ENCODE results near the gene KCNJ3. TPM values are rescaled to one million over a fixed set of nuclear protein-coding genes. Genes with fewer than 3 reads are reported as not detected.

Gene KCNJ3
- total RNA-seq, 1 donor from 2014 or later = 0.26 TPM

DNA sequence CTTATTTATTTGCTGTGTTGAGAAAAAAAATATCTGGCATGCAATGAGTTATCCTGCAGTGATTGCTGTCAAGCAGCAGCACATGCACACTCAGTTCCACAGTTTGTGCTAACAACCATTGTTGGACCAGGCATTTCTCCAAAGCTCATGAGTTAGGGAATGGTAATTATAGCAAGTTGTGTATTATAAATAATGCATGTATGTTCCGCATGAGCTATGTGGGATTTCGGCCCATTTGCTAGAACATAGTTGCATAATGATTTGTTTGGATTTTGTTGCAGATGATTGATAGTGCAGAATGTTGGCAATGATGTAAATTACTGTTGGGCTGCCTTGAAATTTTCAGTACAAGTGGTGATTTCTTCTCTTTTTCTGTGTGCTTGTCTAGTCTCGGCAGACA, 10.7 kb downstream of the KCNJ3 start:
- Histone ChIP-seq H3K9ac (no peak overlapping the region), H3K79me2 (ENCODE audit: low read depth) (no peaks in the 10 kb centered on the region), H3K4me1 (peaks cover 25% of the 10 kb centered on the region), H3K36me3 (no peaks in the 10 kb centered on the region), H3K4me2 (no peak overlapping the region), H2AFZ (replicated peaks) (no peak overlapping the region), H4K20me1 (ENCODE audit: low read depth) (no peaks in the 10 kb centered on the region), H3K4me3 (no peak overlapping the region), H3K27ac (no peak overlapping the region), H3F3A (ENCODE audit: low read depth) (peaks cover 13% of the 10 kb centered on the region), H3K9me3 (ENCODE audit: low read depth) (no peaks in the 10 kb centered on the region), H3K27me3 (no peaks in the 10 kb centered on the region)
- Mint-ChIP-seq H3K4me3 (no peak overlapping the region), H3K36me3 (no peaks in the 10 kb centered on the region), H3K27ac (no peak overlapping the region), H3K9me3 (no peaks in the 10 kb centered on the region), H3K27me3 (ENCODE audit: insufficient read depth, low read depth) (no peaks in the 10 kb centered on the region), H3K4me1 (peaks cover 11% of the 10 kb centered on the region)
- TF ChIP-seq EZH2 (IDR thresholded peaks at IDR 0.05) (no peak), EZH2phosphoT487 (IDR thresholded peaks at IDR 0.05) (no peak)
- TF ChIP-seq, protein P1, sequence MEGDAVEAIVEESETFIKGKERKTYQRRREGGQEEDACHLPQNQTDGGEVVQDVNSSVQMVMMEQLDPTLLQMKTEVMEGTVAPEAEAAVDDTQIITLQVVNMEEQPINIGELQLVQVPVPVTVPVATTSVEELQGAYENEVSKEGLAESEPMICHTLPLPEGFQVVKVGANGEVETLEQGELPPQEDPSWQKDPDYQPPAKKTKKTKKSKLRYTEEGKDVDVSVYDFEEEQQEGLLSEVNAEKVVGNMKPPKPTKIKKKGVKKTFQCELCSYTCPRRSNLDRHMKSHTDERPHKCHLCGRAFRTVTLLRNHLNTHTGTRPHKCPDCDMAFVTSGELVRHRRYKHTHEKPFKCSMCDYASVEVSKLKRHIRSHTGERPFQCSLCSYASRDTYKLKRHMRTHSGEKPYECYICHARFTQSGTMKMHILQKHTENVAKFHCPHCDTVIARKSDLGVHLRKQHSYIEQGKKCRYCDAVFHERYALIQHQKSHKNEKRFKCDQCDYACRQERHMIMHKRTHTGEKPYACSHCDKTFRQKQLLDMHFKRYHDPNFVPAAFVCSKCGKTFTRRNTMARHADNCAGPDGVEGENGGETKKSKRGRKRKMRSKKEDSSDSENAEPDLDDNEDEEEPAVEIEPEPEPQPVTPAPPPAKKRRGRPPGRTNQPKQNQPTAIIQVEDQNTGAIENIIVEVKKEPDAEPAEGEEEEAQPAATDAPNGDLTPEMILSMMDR (IDR thresholded peaks at IDR 0.05) = no peak
- DNase-seq (ENCODE audit: low spot score) = no peak

DNA sequence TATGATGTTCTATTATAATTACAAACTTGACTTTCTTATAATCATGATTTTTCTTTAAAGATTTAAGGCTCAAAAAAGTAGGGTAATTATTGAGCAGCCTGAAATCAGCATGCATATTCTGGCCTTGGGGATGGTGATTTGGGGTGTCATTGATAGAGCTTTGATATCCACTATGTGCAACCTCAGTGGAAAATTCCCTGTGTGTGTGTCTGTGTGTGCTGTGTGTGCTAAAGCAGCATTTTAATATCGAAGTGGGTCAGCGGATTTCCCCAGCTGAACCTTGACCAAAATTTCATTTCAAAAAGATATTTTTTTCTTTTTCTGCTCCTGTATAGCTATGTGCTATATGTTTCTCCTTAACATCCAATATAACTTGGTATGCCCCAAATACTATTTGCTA, 11.6 kb downstream of the KCNJ3 start:
- TF ChIP-seq, protein P1 (IDR thresholded peaks at IDR 0.05) = no peak
- TF ChIP-seq EZH2 (IDR thresholded peaks at IDR 0.05) = no peak
- TF ChIP-seq EZH2phosphoT487 (IDR thresholded peaks at IDR 0.05) = no peak
- no peak overlapping the region for H3K27ac Mint-ChIP-seq
- no peak overlapping the region for H3K9ac ChIP-seq
- H3K4me3 Mint-ChIP-seq = no peak overlapping the region
- DNase-seq (ENCODE audit: low spot score) = no peak
- H3K4me3 ChIP-seq = no peak overlapping the region
- no peaks in the 10 kb centered on the region for H3K36me3 Mint-ChIP-seq
- no peak overlapping the region for H3K27ac ChIP-seq
- no peaks in the 10 kb centered on the region for H3K27me3 Mint-ChIP-seq (ENCODE audit: insufficient read depth, low read depth)
- H3K79me2 ChIP-seq (ENCODE audit: low read depth) = no peaks in the 10 kb centered on the region
- H3F3A ChIP-seq (ENCODE audit: low read depth) = peaks cover 13% of the 10 kb centered on the region
- no peaks in the 10 kb centered on the region for H4K20me1 ChIP-seq (ENCODE audit: low read depth)
- H3K36me3 ChIP-seq = no peaks in the 10 kb centered on the region
- H3K4me2 ChIP-seq = no peak overlapping the region
- no peaks in the 10 kb centered on the region for H3K9me3 Mint-ChIP-seq
- peaks cover 11% of the 10 kb centered on the region for H3K4me1 Mint-ChIP-seq
- peaks cover 27% of the 10 kb centered on the region for H3K4me1 ChIP-seq
- H3K27me3 ChIP-seq = no peaks in the 10 kb centered on the region
- no peak overlapping the region for H2AFZ ChIP-seq (replicated peaks)
- no peaks in the 10 kb centered on the region for H3K9me3 ChIP-seq (ENCODE audit: low read depth)

DNA sequence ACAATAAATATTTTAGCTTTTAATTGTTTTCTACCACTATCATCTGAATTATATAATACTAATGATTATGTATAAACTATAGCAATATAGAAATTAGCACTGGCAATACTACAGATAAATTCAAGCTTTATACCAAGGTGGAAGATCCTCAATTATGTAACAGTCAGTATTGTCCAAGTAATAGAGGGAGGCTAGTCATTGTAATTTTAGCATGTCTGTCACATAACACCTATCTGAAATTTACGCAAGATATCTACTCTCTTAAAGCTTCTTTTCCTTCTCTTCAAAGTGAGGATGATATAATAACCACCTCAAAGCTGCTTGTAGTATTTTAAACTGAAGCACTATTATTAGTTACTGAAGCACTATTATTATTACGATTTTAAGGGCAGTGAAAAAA, 12.2 kb downstream of the KCNJ3 start:
- no peaks in the 10 kb centered on the region for H3K36me3 ChIP-seq
- TF ChIP-seq EZH2 (IDR thresholded peaks at IDR 0.05) (no peak), EZH2phosphoT487 (IDR thresholded peaks at IDR 0.05) (no peak)
- TF ChIP-seq, protein P1 (IDR thresholded peaks at IDR 0.05) = no peak
- H4K20me1 ChIP-seq (ENCODE audit: low read depth) = no peaks in the 10 kb centered on the region
- H3K27me3 ChIP-seq = no peaks in the 10 kb centered on the region
- Mint-ChIP-seq H3K4me3 (no peak overlapping the region), H3K27me3 (ENCODE audit: insufficient read depth, low read depth) (no peaks in the 10 kb centered on the region), H3K4me1 (peaks cover 11% of the 10 kb centered on the region), H3K9me3 (no peaks in the 10 kb centered on the region), H3K36me3 (no peaks in the 10 kb centered on the region), H3K27ac (no peak overlapping the region)
- H3K79me2 ChIP-seq (ENCODE audit: low read depth) = no peaks in the 10 kb centered on the region
- H3K9ac ChIP-seq = no peak overlapping the region
- H2AFZ ChIP-seq (replicated peaks) = no peak overlapping the region
- no peak for DNase-seq (ENCODE audit: low spot score)
- no peak overlapping the region for H3K4me2 ChIP-seq
- H3F3A ChIP-seq (ENCODE audit: low read depth) = peaks cover 13% of the 10 kb centered on the region
- H3K4me1 ChIP-seq = peaks cover 27% of the 10 kb centered on the region
- no peak overlapping the region for H3K4me3 ChIP-seq
- no peak overlapping the region for H3K27ac ChIP-seq
- no peaks in the 10 kb centered on the region for H3K9me3 ChIP-seq (ENCODE audit: low read depth)

Data from neural progenitor cell (in vitro differentiated cells).